CMK (cell line): ENCODE results near the gene RHBG.

ENCODE experiments used
- DNase-seq: peaks from one replicate; pipeline ENCODE4 v3.0.0-alpha.2; 2010; ENCODE audit warnings: low read depth

The RHBG gene

GRCh38 chr1:156425943-156426342, 56.9 kb downstream of the RHBG start:
- DNase-seq, result no peak

DNA sequence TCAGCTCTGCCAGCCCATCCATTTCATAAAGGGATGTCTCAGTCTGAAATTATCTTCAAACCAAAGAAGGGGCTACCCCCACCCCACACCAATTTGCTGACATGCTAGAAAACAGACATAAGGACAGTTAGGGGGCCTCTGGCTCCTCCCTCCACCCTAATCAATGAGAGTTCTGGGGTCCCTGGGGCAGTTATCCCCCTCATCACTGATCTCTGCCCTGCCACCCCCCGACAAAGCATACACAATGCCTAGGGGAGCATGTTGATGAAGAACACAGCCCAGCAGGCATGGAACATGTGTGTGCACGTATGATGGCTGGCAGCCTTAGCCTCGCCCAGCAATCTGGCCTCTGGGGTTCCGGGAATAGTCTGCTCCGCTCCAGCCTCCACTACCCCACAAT, 58.9 kb downstream of the RHBG start:
- DNase-seq, result no peak

DNA sequence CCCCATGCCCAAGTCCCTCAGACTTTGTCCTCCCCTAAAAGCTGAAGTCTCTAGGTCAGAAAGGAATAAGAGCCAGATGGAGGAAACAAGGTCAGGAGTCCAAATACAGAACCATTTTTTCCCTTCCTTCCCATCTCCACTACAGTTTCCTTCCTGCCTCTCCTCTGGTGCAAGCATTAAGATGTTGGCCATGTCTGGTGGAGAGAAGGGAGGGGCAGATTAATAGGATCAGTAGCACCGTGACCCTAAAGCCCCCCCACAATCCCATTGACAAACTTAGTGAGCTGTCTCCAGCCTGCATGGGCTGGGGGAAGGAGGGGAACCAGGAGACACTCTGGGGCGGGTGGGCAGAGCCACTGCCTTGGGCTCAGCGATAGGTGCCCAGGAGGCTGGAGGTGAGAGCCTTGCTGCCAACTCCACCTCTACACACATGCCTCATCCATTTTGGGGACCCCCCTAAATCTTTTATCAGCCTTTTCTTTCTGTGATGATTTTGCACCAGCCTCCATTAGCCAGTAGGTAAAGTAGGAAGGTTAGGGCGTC, 59.8 kb downstream of the RHBG start:
- no peak for DNase-seq

GRCh38 chr1:156429313-156430060, 60.5 kb downstream of the RHBG start:
- DNase-seq, result no peak

DNA sequence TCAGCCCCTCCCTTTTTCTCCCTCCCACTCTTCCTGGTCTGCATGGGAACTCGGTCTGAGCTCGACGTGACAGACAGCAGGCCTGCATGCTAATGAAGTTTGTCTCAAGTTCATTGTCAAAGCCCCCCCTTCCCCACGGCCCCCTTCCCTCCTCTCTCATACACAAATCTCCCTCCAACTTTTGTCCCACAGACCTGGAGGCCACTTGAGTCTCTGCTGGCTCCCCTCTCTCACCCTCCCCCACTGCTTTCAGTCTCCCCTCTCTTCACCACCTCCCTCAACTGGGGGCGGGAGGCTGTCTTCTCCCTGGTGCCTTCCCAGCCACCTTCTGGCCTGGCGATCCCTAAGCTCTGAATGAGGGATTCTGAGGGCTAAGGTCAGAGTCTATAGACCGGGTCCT, 61.3 kb downstream of the RHBG start:
- no peak for DNase-seq

DNA sequence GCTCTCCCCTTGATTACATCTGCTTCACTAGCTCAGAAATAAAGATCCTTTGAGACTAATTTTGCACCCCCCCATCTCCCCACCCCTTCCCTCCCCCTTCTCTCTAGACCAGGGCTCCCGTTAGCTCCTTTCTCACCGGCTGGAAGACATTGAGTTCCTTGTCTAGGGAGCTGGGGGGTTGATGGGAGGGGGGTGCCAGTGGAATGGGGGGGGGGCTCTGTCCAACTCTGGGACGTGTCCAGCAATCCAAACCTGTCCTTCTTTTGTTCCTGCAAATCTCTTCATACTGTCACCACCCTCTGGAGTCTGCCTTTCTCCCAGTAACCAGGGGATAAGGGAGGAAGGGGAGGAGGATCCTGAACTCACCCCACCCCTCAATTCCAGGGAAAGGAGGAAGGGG, 61.9 kb downstream of the RHBG start:
- no peak for DNase-seq

GRCh38 chr1:156431366-156431765, 62.4 kb downstream of the RHBG start:
- no peak for DNase-seq

- DNase-seq, result no peak
Observed at GRCh38 chr1:156431769-156432668, 63.0 kb downstream of the RHBG start.

GRCh38 chr1:156432669-156433018, 63.6 kb downstream of the RHBG start:
- no peak for DNase-seq

DNA sequence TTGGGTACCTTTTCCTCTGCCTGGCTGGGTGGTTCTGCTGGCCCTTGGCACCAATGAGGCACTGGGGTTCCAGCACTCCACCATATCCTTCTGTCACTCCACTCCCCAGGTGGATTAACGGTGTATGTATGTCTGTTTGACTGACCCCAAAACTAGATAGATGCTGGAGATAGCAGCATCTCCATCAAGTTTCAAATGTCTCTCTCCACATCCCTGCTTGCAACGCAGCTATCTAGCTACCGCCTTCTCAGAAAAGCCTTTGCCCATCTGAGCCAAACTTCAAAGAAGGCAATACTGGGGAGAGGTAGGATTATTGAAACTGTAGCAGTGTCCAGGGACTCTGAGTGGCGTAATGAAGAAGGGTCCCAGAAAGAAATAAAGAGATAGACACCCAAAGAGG, 64.0 kb downstream of the RHBG start:
- no peak for DNase-seq

DNA sequence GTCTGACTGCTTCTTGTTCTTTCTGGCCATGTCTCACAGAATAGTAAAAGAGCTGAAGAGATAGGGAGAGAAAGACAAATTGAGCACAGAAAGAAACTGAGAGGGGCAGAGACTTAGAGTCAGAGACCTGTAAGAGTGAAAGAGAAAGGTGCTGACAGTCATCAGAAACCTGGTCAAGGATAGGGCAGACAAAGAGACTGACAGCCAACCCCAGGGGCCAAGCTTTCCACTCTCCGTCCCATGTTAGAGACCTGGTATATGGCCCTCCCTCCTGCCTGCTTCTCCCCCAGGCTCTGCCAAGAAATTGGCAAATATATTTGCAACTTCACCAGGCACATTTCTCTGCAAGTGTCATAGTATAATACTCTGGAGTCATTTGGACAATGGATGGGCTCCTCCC, 64.6 kb downstream of the RHBG start:
- no peak for DNase-seq
